PC-3 (cell line): ENCODE results near the gene RABGGTA. TPM values are rescaled to one million over a fixed set of nuclear protein-coding genes. Genes with fewer than 3 reads are reported as not detected.

ENCODE experiments used
- ATAC-seq: fragments of 200-7000 bp; cut with Tn5 transposase; 2 replicates; pipeline ENCODE4 v1.9.1; 2020; ENCODE audit warnings: mild to moderate bottlenecking, moderate library complexity
- BruUV-seq: library from RNA; stranded (reverse); fragments of 400-500 nt; replicated peaks from 2 replicates; lab custom pipeline; 2021; lab: Mats Ljungman, UMichigan
- CTCF ChIA-PET: fragments of 300-600 bp; sonication (Branson Sonifier 250); formaldehyde crosslinking; loops from one replicate; lab custom pipeline; 2022; ENCODE audit warnings: antibody characterized with exemption; lab: Charles Lee
- POLR2A ChIA-PET: fragments of 300-600 bp; sonication (Branson Sonifier 250); formaldehyde crosslinking; loops from one replicate; lab custom pipeline; 2022; ENCODE audit warnings: antibody characterized with exemption; ENCODE audit not compliant: unreplicated experiment; lab: Charles Lee
- DNase-seq: peaks from one replicate; pipeline ENCODE4 v3.0.0-alpha.2; 2015
- H2AFZ ChIP-seq: fragments of 300-600 bp; sonication (generic); 2 replicates; pipeline ENCODE4 v1.6.0; 2016; ENCODE audit warnings: antibody characterized with exemption, low read length
- H3F3A ChIP-seq: fragments of 300-600 bp; sonication (generic); one replicate; pipeline ENCODE4 v1.6.0; 2017; ENCODE audit warnings: antibody characterized with exemption, low read length, control low read depth, mild to moderate bottlenecking; ENCODE audit not compliant: unreplicated experiment
- H3K27ac ChIP-seq: fragments of 300-600 bp; sonication (generic); 2 replicates; pipeline ENCODE4 v1.5.1; 2016; ENCODE audit warnings: mild to moderate bottlenecking, low read length
- H3K27me3 ChIP-seq: fragments of 300-600 bp; sonication (generic); 2 replicates; pipeline ENCODE4 v1.6.1; 2016; ENCODE audit warnings: low read length, mixed read lengths
- H3K36me3 ChIP-seq: fragments of 300-600 bp; sonication (generic); 2 replicates; pipeline ENCODE4 v1.6.1; 2016; ENCODE audit warnings: low read depth, mixed run types, low read length, mixed read lengths
- H3K4me1 ChIP-seq: fragments of 300-600 bp; sonication (generic); 2 replicates; pipeline ENCODE4 v1.5.1; 2016; ENCODE audit warnings: low read length; ENCODE audit not compliant: insufficient read depth
- H3K4me2 ChIP-seq: fragments of 300-600 bp; sonication (generic); 2 replicates; pipeline ENCODE4 v1.6.0; 2016; ENCODE audit warnings: low read length
- H3K4me3 ChIP-seq: fragments of 300-600 bp; sonication (generic); 2 replicates; pipeline ENCODE4 v1.5.1; 2016; ENCODE audit warnings: mild to moderate bottlenecking, low read length, mixed read lengths
- H3K79me2 ChIP-seq: fragments of 300-600 bp; sonication (generic); 2 replicates; pipeline ENCODE4 v1.6.1; 2017; ENCODE audit warnings: low read length, mixed read lengths
- H3K9ac ChIP-seq: fragments of 300-600 bp; sonication (generic); 2 replicates; pipeline ENCODE4 v1.6.0; 2016; ENCODE audit warnings: mild to moderate bottlenecking, low read length
- H3K9me2 ChIP-seq: fragments of 300-600 bp; sonication (generic); replicated peaks from 2 replicates; pipeline ENCODE4 v1.6.1; 2016; ENCODE audit warnings: mixed run types, low read length, mixed read lengths
- H3K9me3 ChIP-seq: fragments of 300-600 bp; sonication (generic); 2 replicates; pipeline ENCODE4 v1.6.1; 2016; ENCODE audit warnings: low read length, mixed read lengths
- H4K20me1 ChIP-seq: fragments of 300-600 bp; sonication (generic); 2 replicates; pipeline ENCODE4 v1.6.1; 2016; ENCODE audit warnings: low read length, mixed read lengths
- EZH2 ChIP-seq: fragments of 300-600 bp; sonication (generic); IDR thresholded peaks from one replicate; pipeline ENCODE4 v1.6.1; 2017; ENCODE audit warnings: antibody characterized with exemption, mild to moderate bottlenecking, low read length; ENCODE audit not compliant: unreplicated experiment
- EZH2phosphoT487 ChIP-seq: fragments of 300-600 bp; sonication (generic); IDR thresholded peaks from 2 replicates; pipeline ENCODE4 v1.6.1; 2018; ENCODE audit warnings: mild to moderate bottlenecking, antibody characterized with exemption, low read length, borderline replicate concordance
- intact Hi-C: fragments of 100-400 bp; cut with micrococcal nuclease; formaldehyde crosslinking; loops from 2 replicates; pipeline ENCODE4 v1.9.0; 2023
- total RNA-seq: library from RNA; depleted of rRNA; stranded (reverse); fragments of >200 nt; gene quantifications from 2 replicates; pipeline ENCODE4 v1.2.3, GENCODE V29; 2014
- TF ChIP-seq, protein P1 (sequence below): fragments of 300-600 bp; sonication (generic); conservative IDR thresholded peaks from 2 replicates; pipeline ENCODE4 v1.5.1; 2017; ENCODE audit warnings: antibody characterized with exemption, low read depth, mild to moderate bottlenecking, low read length

Gene RABGGTA
- total RNA-seq, 1 experiment from 2014 or later, result 39.2 TPM

DNA sequence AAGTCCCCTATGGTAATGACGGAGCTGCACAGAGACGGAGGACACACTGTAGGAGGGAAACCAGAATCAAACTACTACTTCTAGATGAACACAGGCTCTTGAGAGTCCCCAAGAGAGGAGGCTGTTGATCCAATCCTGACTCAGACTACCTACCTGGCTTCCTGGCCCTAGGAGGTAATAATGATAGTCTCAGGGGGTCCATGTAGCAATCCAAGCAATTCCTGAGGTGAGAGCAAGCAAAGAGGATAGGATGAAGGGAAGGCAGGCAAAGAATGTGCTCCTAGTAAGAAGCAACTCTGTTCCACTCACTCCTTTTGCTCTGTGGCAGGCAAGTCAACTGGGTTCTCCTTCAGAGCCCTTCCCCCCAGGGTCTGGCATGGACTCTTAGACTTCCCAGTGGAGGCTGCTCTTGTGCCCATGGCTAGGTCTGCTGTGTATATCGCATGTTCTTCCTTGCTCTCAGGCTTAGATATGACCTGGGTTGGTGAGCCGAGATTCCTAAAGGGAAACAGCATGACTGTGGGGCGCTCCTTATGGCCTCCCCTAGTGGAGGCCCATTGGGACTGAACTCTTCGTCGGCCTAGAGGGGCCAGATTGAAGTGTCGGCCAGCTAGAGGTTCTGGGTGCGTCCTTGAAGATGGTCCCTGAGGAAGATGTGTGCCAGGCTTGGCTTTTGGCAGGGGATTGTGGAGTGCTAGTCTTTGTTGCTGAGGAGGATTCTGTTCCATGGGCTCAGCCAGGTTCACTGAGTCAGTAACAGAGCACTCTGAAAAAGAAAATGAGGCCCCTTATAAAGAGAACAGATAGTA is 31.1 kb downstream of the RABGGTA start:
- peaks cover 26% of the 10 kb centered on the region for H3K79me2 ChIP-seq
- ATAC-seq (no peak), DNase-seq (no peak)
- H3F3A ChIP-seq, result no peaks in the 10 kb centered on the region
- H3K27ac ChIP-seq, result no peak overlapping the region
- H3K27me3 ChIP-seq, result no peaks in the 10 kb centered on the region
- H3K9me3 ChIP-seq, result no peaks in the 10 kb centered on the region
- intact Hi-C loops, result no loop called here
- CTCF ChIA-PET, result no interaction called here
- no peak for TF ChIP-seq EZH2phosphoT487
- TF ChIP-seq, protein P1, sequence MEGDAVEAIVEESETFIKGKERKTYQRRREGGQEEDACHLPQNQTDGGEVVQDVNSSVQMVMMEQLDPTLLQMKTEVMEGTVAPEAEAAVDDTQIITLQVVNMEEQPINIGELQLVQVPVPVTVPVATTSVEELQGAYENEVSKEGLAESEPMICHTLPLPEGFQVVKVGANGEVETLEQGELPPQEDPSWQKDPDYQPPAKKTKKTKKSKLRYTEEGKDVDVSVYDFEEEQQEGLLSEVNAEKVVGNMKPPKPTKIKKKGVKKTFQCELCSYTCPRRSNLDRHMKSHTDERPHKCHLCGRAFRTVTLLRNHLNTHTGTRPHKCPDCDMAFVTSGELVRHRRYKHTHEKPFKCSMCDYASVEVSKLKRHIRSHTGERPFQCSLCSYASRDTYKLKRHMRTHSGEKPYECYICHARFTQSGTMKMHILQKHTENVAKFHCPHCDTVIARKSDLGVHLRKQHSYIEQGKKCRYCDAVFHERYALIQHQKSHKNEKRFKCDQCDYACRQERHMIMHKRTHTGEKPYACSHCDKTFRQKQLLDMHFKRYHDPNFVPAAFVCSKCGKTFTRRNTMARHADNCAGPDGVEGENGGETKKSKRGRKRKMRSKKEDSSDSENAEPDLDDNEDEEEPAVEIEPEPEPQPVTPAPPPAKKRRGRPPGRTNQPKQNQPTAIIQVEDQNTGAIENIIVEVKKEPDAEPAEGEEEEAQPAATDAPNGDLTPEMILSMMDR, result no peak
- peaks cover 45% of the 10 kb centered on the region for H3K36me3 ChIP-seq
- H3K4me1 ChIP-seq, result peaks cover 42% of the 10 kb centered on the region
- no peak overlapping the region for H3K4me3 ChIP-seq
- H2AFZ ChIP-seq, result no peak overlapping the region
- no peaks in the 10 kb centered on the region for H3K9me2 ChIP-seq
- peak overlapping the region; percentile 91; the same call in 1 of the 2 replicates for H3K4me2 ChIP-seq
- 0 out of 2 replicates have a peak, but pooled peaks cover 3% of the 10 kb centered on the region for H4K20me1 ChIP-seq
- POLR2A ChIA-PET, result no interaction called here
- BruUV-seq, result no TSS peak
- no peak overlapping the region for H3K9ac ChIP-seq

GRCh38 chr14:24238527-24239037 is 32.8 kb downstream of the RABGGTA start:
- no peaks in the 10 kb centered on the region for H3K27me3 ChIP-seq
- ATAC-seq (no peak), DNase-seq (no peak)
- H4K20me1 ChIP-seq, result 0 out of 2 replicates have a peak, but pooled peaks cover 3% of the 10 kb centered on the region
- H3K27ac ChIP-seq, result no peak overlapping the region
- H3K4me1 ChIP-seq, result peaks cover 53% of the 10 kb centered on the region
- H3K9me2 ChIP-seq, result no peaks in the 10 kb centered on the region
- H3K4me2 ChIP-seq, result no peak overlapping the region
- ChIA-PET POLR2A (interaction anchor here (0.6 kb wide), 1 partner anchor 59 kb away, joined by 4 read pairs; no protein-coding TSS in a partner anchor), CTCF (no interaction called here)
- no peak overlapping the region for H2AFZ ChIP-seq
- no peaks in the 10 kb centered on the region for H3F3A ChIP-seq
- H3K9me3 ChIP-seq, result no peaks in the 10 kb centered on the region
- BruUV-seq, result no TSS peak
- no peak overlapping the region for H3K9ac ChIP-seq
- H3K79me2 ChIP-seq, result peaks cover 43% of the 10 kb centered on the region
- no peak overlapping the region for H3K4me3 ChIP-seq
- H3K36me3 ChIP-seq, result peaks cover 45% of the 10 kb centered on the region
- no peak for TF ChIP-seq EZH2
- TF ChIP-seq, protein P1, result no peak
- no peak for TF ChIP-seq EZH2phosphoT487
- intact Hi-C loops, result no loop called here

DNA sequence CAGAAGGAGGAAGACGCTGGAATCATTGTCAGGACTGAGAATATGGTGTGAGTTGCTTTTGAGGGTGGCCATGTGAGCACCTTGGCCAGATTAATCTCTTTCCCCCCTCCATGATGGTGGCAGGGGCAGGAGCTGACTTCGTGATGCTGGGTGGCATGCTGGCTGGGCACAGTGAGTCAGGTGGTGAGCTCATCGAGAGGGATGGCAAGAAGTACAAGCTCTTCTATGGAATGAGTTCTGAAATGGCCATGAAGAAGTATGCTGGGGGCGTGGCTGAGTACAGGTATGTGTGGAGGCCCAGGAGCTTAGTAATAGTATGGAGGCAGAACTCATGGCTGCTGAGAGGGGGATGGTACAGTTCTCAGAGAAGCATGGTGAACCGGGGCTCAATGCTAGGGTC is 33.3 kb downstream of the RABGGTA start:
- H2AFZ ChIP-seq, result no peak overlapping the region
- H3K4me2 ChIP-seq, result no peak overlapping the region
- peaks cover 45% of the 10 kb centered on the region for H3K36me3 ChIP-seq
- no peaks in the 10 kb centered on the region for H3F3A ChIP-seq
- no peak overlapping the region for H3K9ac ChIP-seq
- POLR2A ChIA-PET, result no interaction called here
- H3K9me2 ChIP-seq, result no peaks in the 10 kb centered on the region
- H3K4me3 ChIP-seq, result no peak overlapping the region
- no peak overlapping the region for H3K27ac ChIP-seq
- TF ChIP-seq EZH2phosphoT487 (no peak), EZH2 (no peak)
- TF ChIP-seq, protein P1, result no peak
- DNase-seq (peak; percentile 48), ATAC-seq (no peak)
- no peaks in the 10 kb centered on the region for H3K9me3 ChIP-seq
- no TSS peak for BruUV-seq
- intact Hi-C loops, result no loop called here
- H3K79me2 ChIP-seq, result peaks cover 48% of the 10 kb centered on the region
- no peaks in the 10 kb centered on the region for H3K27me3 ChIP-seq
- CTCF ChIA-PET, result no interaction called here
- peaks cover 53% of the 10 kb centered on the region for H3K4me1 ChIP-seq
- 0 out of 2 replicates have a peak, but pooled peaks cover 3% of the 10 kb centered on the region for H4K20me1 ChIP-seq
